Spleen (tissue), 13 donors: Measurements from ENCODE around the gene PODNL1. TPM values are rescaled to one million over a fixed set of nuclear protein-coding genes. Genes with fewer than 3 reads are reported as not detected.

Experiments
- DNase-seq: peaks from one replicate; pipeline ENCODE4 v3.0.0-alpha.2; 2020
- H3K27ac ChIP-seq, 8 donors: fragments of 200-600 bp; sonication (generic) in 7 of 8; 1 replicate in 4 of 8; 2 replicates in 4 of 8; pipeline versions ENCODE4 v1.5.0 to v1.8.0; 2016 to 2021; ENCODE audit warnings: inconsistent platforms in 4 of 8, mild to moderate bottlenecking in 4 of 8, moderate library complexity in 1 of 8
- H3K27me3 ChIP-seq, 7 donors: fragments of 200-600 bp; sonication (generic) in 6 of 7; replicated peaks in 1 of 7; 1 replicate in 4 of 7; 2 replicates in 3 of 7; pipeline versions ENCODE4 v1.5.0 to v1.8.0; 2016 to 2021; ENCODE audit warnings: inconsistent platforms in 3 of 7, mild to moderate bottlenecking in 1 of 7
- H3K36me3 ChIP-seq, 6 donors: fragments of 200-600 bp; sonication (generic) in 5 of 6; 1 replicate in 4 of 6; 2 replicates in 2 of 6; pipeline versions ENCODE4 v1.5.0 to v1.8.0; 2016 to 2021; ENCODE audit warnings: inconsistent platforms in 2 of 6
- H3K4me1 ChIP-seq, 6 donors: fragments of 200-600 bp; sonication (generic) in 5 of 6; 1 replicate in 3 of 6; 2 replicates in 3 of 6; pipeline versions ENCODE4 v1.5.0 to v1.8.0; 2016 to 2021; ENCODE audit warnings: inconsistent platforms in 3 of 6
- H3K4me3 ChIP-seq, 8 donors: fragments of 200-600 bp; sonication (generic) in 7 of 8; 1 replicate in 4 of 8; 2 replicates in 4 of 8; pipeline versions ENCODE4 v1.5.0 to v1.8.0; 2016 to 2021; ENCODE audit warnings: inconsistent platforms in 4 of 8, mild to moderate bottlenecking in 4 of 8, moderate library complexity in 2 of 8
- H3K9me3 ChIP-seq, 8 donors: fragments of 200-600 bp; sonication (generic) in 7 of 8; 1 replicate in 4 of 8; 2 replicates in 4 of 8; pipeline versions ENCODE4 v1.5.0 to v1.8.0; 2016 to 2021; ENCODE audit warnings: inconsistent platforms in 4 of 8
- POLR2A ChIP-seq, 3 donors: fragments of 450-650 bp; IDR thresholded peaks; one replicate each; pipeline ENCODE4 v1.5.1; 2017; ENCODE audit warnings: antibody characterized with exemption in 3 of 3, mild to moderate bottlenecking in 1 of 3
- POLR2AphosphoS5 ChIP-seq, 3 donors: sonication (generic); formaldehyde crosslinking; IDR thresholded peaks; one replicate each; pipeline ENCODE4 v1.5.1; 2017; ENCODE audit warnings: antibody characterized with exemption in 3 of 3
- WGBS, 5 donors: extraction: QIAGEN DNeasy Blood & Tissue Kit in 3 of 5; methylation state at CpG; one replicate each; pipeline versions ENCODE4 v1.1.5 to v1.1.7; 2013 to 2018; 5-methylcytosine and 5-hydroxymethylcytosine counted together
- intact Hi-C: fragments of 100-400 bp; cut with DNase I; formaldehyde crosslinking; loops from one replicate; pipeline ENCODE4 v1.15.0; 2023; ENCODE audit warnings: low total_unique reads
- long read RNA-seq, 2 donors: transcript quantifications; one replicate each; lab custom pipeline, GENCODE V29; 2026
- polyA plus RNA-seq, 3 donors: library from polyadenylated mRNA; stranded (reverse); fragments of 200-250 nt; gene quantifications; one replicate each; pipeline ENCODE4 v1.2.1, GENCODE V29; 2013
- total RNA-seq, 7 donors: library from RNA; depleted of rRNA in 3 of 7; stranded (reverse); fragments of >200 nt in 3 of 7; fragmentation: NEBNext Ultra II Directional in 4 of 7; extraction: Animal tissue kit (Norgen Biotek cat#: 25700) in 4 of 7; gene quantifications; one replicate each; pipeline versions ENCODE4 v1.1.0 to v1.2.1, GENCODE V29; 2016 to 2021
- TF ChIP-seq, protein P1 (sequence below), 11 experiments: fragments of 200-600 bp in 7 of 11; fragments of 450-650 bp in 4 of 11; sonication (generic) in 4 of 11; IDR thresholded peaks in 8 of 11; conservative IDR thresholded peaks in 3 of 11; 1 replicate in 7 of 11; 2 replicates in 4 of 11; pipeline versions ENCODE4 v1.4.0 to v1.8.0; 2016 to 2021; ENCODE audit warnings: antibody characterized with exemption in 11 of 11, inconsistent platforms in 4 of 11, mild to moderate bottlenecking in 1 of 11
- donor health status: healthy with polysubstance abuse.
- donor health status: DM: no; HTN: no; CAD: no; lungs with moderate emphysema.
- donor health status: DM: no; HTN: no; CAD: no.
- donor health status: Bipolar disorder and iron deficiency.
- donor health status: healthy.
- donor health status: DM: no; HTN: no; CAD: no.
- donor health status: DM: yes; HTN: yes; CAD: no.

Gene PODNL1, protein sequence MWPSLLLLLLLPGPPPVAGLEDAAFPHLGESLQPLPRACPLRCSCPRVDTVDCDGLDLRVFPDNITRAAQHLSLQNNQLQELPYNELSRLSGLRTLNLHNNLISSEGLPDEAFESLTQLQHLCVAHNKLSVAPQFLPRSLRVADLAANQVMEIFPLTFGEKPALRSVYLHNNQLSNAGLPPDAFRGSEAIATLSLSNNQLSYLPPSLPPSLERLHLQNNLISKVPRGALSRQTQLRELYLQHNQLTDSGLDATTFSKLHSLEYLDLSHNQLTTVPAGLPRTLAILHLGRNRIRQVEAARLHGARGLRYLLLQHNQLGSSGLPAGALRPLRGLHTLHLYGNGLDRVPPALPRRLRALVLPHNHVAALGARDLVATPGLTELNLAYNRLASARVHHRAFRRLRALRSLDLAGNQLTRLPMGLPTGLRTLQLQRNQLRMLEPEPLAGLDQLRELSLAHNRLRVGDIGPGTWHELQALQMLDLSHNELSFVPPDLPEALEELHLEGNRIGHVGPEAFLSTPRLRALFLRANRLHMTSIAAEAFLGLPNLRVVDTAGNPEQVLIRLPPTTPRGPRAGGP
- total RNA-seq: 1 to 10 TPM in 2 of 7 donors, under 1 TPM in 4, not detected in 1; 0.19 to 3.0 (median 0.79) TPM
- polyA plus RNA-seq: under 1 TPM; 0.20 to 0.54 (median 0.41) TPM
- long read RNA-seq, donor 1, partial matches to known transcripts: 9 of 15 reads
- long read RNA-seq, donor 1, other reads (novel, unspliced or antisense): 6 of 15 reads
- long read RNA-seq, donor 2: 0 reads

DNA sequence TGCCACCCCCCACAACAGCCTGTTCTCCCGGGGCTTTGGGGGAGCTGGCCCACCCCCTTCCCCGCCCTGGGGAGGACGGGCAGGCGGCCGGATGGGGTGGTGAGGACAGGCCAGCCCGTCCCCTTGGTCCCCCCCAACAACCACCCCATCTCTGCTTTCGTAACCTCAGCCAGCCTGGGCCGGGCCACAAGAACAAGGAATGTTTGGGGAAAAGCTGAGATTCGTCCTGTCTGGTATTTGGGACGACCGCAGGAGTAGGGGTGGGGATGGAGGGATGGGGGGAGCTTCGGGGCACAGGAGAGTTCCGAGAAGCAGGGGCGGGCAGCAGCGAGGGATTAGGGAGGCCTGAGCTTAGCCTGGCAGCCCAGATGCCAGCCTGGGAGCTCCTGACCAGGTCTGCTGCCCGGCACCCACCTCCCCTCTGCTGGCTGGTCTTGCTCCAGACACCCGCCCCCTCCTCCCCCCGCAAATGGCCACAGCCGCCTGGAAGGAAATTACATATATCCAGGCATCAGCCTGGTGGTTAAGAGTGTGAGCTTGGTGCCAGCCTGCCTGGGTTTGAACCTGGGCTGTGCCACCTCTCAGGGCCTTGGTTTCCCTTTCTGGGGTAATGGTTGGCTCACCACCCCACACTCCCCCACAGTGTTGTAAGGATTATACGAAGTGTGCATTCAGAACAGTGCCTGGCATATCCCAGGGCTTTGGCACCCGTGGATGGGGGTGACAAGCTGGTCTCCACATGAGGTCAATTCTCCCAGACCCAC lies at the start of gene PODNL1:
Gene PODNL1, minus strand, starts transcription at position 117 of the 764 bp plus-strand sequence. CDS start 236 bp downstream, outside the sequence.
- peaks cover 0 to 16% (median 4%) of the 10 kb centered on the region in 6 donors for H3K4me1 ChIP-seq
- WGBS, 5 donors: 13 to 23% (median 14%) methylated on average over 16 to 21 of the region's 21 CpGs
- peak within 1 kb of the TSS in 1 of 8 donors; percentile 39 for H3K4me3 ChIP-seq
- H3K36me3 ChIP-seq: no peaks in the 10 kb centered on the region
- H3K9me3 ChIP-seq: peaks cover 0 to 4% (median 0%) of the 10 kb centered on the region in 8 donors
- no peak for TF ChIP-seq POLR2A (IDR thresholded peaks at IDR 0.05)
- TF ChIP-seq, protein P1, sequence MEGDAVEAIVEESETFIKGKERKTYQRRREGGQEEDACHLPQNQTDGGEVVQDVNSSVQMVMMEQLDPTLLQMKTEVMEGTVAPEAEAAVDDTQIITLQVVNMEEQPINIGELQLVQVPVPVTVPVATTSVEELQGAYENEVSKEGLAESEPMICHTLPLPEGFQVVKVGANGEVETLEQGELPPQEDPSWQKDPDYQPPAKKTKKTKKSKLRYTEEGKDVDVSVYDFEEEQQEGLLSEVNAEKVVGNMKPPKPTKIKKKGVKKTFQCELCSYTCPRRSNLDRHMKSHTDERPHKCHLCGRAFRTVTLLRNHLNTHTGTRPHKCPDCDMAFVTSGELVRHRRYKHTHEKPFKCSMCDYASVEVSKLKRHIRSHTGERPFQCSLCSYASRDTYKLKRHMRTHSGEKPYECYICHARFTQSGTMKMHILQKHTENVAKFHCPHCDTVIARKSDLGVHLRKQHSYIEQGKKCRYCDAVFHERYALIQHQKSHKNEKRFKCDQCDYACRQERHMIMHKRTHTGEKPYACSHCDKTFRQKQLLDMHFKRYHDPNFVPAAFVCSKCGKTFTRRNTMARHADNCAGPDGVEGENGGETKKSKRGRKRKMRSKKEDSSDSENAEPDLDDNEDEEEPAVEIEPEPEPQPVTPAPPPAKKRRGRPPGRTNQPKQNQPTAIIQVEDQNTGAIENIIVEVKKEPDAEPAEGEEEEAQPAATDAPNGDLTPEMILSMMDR (IDR thresholded peaks at IDR 0.05 in 8 of 11, conservative IDR thresholded peaks at IDR 0.05 in 3 of 11): no peak
- no peak for TF ChIP-seq POLR2AphosphoS5 (IDR thresholded peaks at IDR 0.05)
- intact Hi-C loops: no loop called here
- no peak for DNase-seq
- H3K27ac ChIP-seq: no peak within 1 kb of the TSS
- H3K27me3 ChIP-seq: peaks cover 0 to 36% (median 13%) of the 10 kb centered on the region in 7 donors

DNA sequence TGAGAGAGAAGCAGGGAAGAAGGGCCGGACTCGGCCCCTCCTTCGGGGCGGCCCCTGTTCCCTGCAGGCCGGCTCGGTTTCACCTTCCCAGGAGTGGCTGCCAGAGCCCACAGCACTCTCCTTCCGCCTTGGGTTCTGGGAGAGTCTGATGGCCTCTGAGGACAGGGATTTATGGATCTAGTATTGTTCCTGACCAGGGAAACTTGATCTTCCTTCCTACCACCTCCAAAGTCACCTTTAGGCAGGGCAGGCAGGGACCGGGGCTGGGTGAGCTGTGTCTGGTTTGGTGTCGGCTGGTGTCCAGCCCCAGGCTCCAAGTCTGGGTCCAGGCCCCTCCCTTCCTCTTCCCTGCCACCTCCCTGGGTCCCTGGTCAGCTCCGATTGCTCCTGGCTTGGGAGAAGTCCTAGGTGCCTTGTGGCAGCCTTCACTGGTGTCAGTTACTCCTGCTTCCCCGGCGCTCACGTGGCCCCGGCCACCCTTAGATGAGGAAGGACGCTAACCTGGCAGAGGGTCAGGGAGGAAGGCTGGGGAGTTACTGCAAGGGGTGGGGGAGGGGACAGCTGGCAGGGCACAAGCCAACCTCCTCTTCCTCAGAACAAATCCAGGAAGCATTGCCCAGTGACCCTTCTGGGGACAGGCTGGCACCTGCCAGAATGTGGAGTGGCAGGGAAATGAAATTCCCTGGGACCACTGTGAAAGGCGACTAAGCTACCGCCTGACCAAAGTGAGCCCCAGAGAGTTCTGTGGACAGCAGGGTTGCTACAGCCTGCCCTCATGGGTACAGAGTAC lies 49.1 kb upstream of the PODNL1 start:
- H3K4me3 ChIP-seq: peak overlapping the region in 3 of 8 donors; percentile 2 to 56 (median 12)
- TF ChIP-seq, protein P1 (IDR thresholded peaks at IDR 0.05 in 8 of 11, conservative IDR thresholded peaks at IDR 0.05 in 3 of 11): no peak
- peak; percentile 50 to 73 (median 52) for TF ChIP-seq POLR2AphosphoS5 (IDR thresholded peaks at IDR 0.05)

DNA sequence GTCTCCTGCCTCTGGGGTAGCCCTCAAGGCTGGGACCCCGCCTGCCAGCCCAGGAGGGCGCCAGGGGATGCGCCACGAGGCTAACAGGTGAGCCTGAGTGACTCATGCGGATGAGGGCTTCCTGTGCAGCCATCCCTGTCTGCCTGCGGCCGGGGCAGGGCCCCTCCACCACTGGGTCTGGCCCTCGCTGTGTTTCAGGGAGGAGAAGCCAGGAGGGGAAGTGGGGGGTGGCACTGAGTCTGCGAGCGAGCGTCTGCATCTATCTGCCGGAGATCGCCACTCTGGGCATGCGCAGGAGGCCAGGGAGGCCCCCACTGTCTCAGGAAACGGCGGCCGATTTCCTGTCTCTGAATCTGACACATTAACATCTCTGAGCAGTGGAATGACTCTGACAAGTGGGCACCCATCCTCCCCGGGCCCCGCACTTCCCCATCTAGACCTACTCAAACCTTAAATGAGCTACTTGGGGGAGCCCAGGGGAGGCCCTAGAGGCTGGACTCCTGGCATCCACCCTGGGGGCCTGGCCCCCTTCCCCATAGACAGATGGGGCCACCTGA lies 48.2 kb upstream of the PODNL1 start:
- Histone ChIP-seq H3K27ac (peak overlapping the region; percentile 83 to 97 (median 94)), H3K36me3 (peaks cover 0 to 58% (median 11%) of the 10 kb centered on the region in 6 donors), H3K9me3 (no peaks in the 10 kb centered on the region), H3K4me3 (peak overlapping the region in 4 of 8 donors; percentile 2 to 56 (median 14)), H3K27me3 (no peaks in the 10 kb centered on the region), H3K4me1 (peaks cover 28 to 98% (median 75%) of the 10 kb centered on the region in 6 donors)
- 1 to 3% (median 2%) methylated on average over 5 to 19 of the region's 19 CpGs for WGBS, 5 donors
- DNase-seq: peak; percentile 99
- peak; percentile 88 to 92 (median 92) for TF ChIP-seq POLR2AphosphoS5 (IDR thresholded peaks at IDR 0.05)
- TF ChIP-seq, protein P1 (IDR thresholded peaks at IDR 0.05 in 8 of 11, conservative IDR thresholded peaks at IDR 0.05 in 3 of 11): peak in 4 of 11 experiments; percentile 13 to 27 (median 20)
- TF ChIP-seq POLR2A (IDR thresholded peaks at IDR 0.05): no peak
- intact Hi-C loops: no loop called here

More for the DNA sequence above, 49.1 kb upstream of the PODNL1 start:
- H3K36me3 ChIP-seq: peaks cover 0 to 58% (median 14%) of the 10 kb centered on the region in 6 donors
- no peaks in the 10 kb centered on the region for H3K27me3 ChIP-seq
- WGBS, 5 donors: 22 to 45% (median 30%) methylated on average over 15 to 17 of the region's 17 CpGs
- peak overlapping the region; percentile 83 to 97 (median 94) for H3K27ac ChIP-seq
- peak; percentile 88 for DNase-seq
- peaks cover 28 to 98% (median 72%) of the 10 kb centered on the region in 6 donors for H3K4me1 ChIP-seq
- H3K9me3 ChIP-seq: no peaks in the 10 kb centered on the region
- intact Hi-C loops: no loop called here
